K562 (cell line): ENCODE measurements around the gene GABRR1. TPM values are rescaled to one million over a fixed set of nuclear protein-coding genes. Genes with fewer than 3 reads are reported as not detected.

Experiments
- BCL6 ChIP-seq: fragments of 250-450 bp; sonication (Bioruptor Pico); IDR thresholded peaks from 2 replicates; pipeline ENCODE4 v1.4.0; 2020
- ETS2 ChIP-seq: IDR thresholded peaks from 2 replicates; pipeline ENCODE4 v1.6.1; 2016; ENCODE audit warnings: borderline replicate concordance, missing genetic modification characterization, mild to moderate bottlenecking, moderate library complexity, missing compliant biosample characterization; ENCODE audit not compliant: poor library complexity, severe bottlenecking
- MBD2 ChIP-seq: sonication (generic); IDR thresholded peaks from 2 replicates; pipeline ENCODE4 v1.6.1; 2016; ENCODE audit warnings: low read depth, borderline replicate concordance
- MGA ChIP-seq: fragments of 450-650 bp; IDR thresholded peaks from 2 replicates; pipeline ENCODE4 v1.6.1; 2016; ENCODE audit warnings: mild to moderate bottlenecking, moderate library complexity
- SRSF9 ChIP-seq: fragments of 200-400 bp; formaldehyde crosslinking; IDR thresholded peaks from 2 replicates; pipeline ENCODE4 v1.6.1; 2017; ENCODE audit warnings: low read depth, low read length, borderline replicate concordance
- ZNF174 ChIP-seq: fragments of 250-450 bp; sonication (Bioruptor Pico); IDR thresholded peaks from 2 replicates; pipeline ENCODE4 v1.4.0; 2020; ENCODE audit warnings: mild to moderate bottlenecking
- ZNF780A ChIP-seq: fragments of 250-450 bp; sonication (Bioruptor Pico); IDR thresholded peaks from 2 replicates; pipeline ENCODE4 v1.5.0; 2021; ENCODE audit warnings: mild to moderate bottlenecking
- polyA plus RNA-seq, 8 experiments: library from polyadenylated mRNA; depleted of rRNA in 4 of 8; stranded (reverse) in 5 of 8; unstranded in 3 of 8; fragments of >200 nt; fragmentation: Nextera tagmentation in 2 of 8; fragmentation: Illumina TruSeq in 1 of 8; extraction: Ambion mirVana in 2 of 8; extraction: Trizol in 1 of 8; gene quantifications; 2 replicates each; pipeline versions ENCODE4 v1.2.1 to v1.2.3, GENCODE V29; 2011 to 2014; ENCODE audit warnings: inconsistent platforms in 1 of 8, missing spikeins in 1 of 8
- total RNA-seq, 7 experiments: library from RNA; depleted of rRNA in 6 of 7; stranded (reverse); fragments of >200 nt in 6 of 7; fragmentation: Illumina TruSeq in 2 of 7; extraction: Trizol in 2 of 7; gene quantifications; 2 replicates each; pipeline versions ENCODE4 v1.2.1 to v1.2.3, GENCODE V29; 2011 to 2021; ENCODE audit warnings: low replicate concordance in 1 of 7
- TF ChIP-seq, protein P1 (sequence below), 2 experiments: fragments of 200-800 bp in 1 of 2; sonication (Bioruptor generic) in 1 of 2; sonication (generic) in 1 of 2; formaldehyde crosslinking in 1 of 2; IDR thresholded peaks in 1 of 2; conservative IDR thresholded peaks in 1 of 2; 2 replicates each; pipeline versions ENCODE4 v1.5.0 to v1.6.1; 2016 to 2020; ENCODE audit warnings: missing compliant biosample characterization in 1 of 2, missing genetic modification characterization in 1 of 2, missing genetic modification reagents in 1 of 2

Gene GABRR1
- total and polyA plus RNA-seq, 9 of the 15 experiments (the other 6 are each of a cell fraction or from before 2014, with no cell fraction given), result not detected

DNA sequence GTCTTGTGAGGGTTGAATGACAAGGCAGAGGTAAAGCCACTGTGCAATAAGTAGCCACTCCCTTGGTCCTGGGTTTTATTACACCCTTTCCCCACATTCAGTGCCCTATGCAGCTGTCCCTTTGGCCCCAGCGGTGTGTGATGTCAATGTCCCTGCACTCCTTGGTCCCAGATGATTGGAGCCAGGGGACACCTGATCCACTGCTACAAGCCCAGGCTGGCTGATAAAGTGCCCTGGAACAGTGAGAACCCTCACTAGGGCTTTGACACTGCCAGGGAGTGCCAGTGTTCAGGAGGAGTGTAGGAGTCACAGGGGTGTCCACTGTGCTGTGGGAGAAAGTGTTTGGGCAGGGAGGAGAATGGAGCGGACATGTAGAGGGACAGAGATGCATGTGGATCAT lies 30.4 kb downstream of the GABRR1 start (continued):
- TF ChIP-seq MGA (no peak), BCL6 (CRISPR knock-in tag) (no peak), ETS2 (tag) (no peak), ZNF174 (CRISPR knock-in tag) (no peak), ZNF780A (CRISPR knock-in tag) (no peak), SRSF9 (no peak), MBD2 (no peak)
- TF ChIP-seq, protein P1, sequence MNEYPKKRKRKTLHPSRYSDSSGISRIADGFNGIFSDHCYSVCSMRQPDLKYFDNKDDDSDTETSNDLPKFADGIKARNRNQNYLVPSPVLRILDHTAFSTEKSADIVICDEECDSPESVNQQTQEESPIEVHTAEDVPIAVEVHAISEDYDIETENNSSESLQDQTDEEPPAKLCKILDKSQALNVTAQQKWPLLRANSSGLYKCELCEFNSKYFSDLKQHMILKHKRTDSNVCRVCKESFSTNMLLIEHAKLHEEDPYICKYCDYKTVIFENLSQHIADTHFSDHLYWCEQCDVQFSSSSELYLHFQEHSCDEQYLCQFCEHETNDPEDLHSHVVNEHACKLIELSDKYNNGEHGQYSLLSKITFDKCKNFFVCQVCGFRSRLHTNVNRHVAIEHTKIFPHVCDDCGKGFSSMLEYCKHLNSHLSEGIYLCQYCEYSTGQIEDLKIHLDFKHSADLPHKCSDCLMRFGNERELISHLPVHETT (CRISPR knock-in tag; conservative IDR thresholded peaks at IDR 0.05 in 1 of 2, IDR thresholded peaks at IDR 0.05 in 1 of 2), result no peak
